Activated CD4-positive, CD25-positive, alpha-beta regulatory T cell treated with anti-CD3 and anti-CD28 coated beads, Interleukin-2, amount 50 U/mL, for 72 hours (primary cell): ENCODE results near the gene SMYD5.
"Not testable (repeated sequence)": the region's sequence is repeated elsewhere in the genome, so short reads cannot be mapped to it uniquely, and the experiment has no call there.

Source experiments
- DNase-seq: peaks from one replicate; pipeline ENCODE4 v3.0.0; 2021

SMYD5 gene

GRCh38 chr2:73262108-73262651, 48.1 kb downstream of the SMYD5 start:
- no peak for DNase-seq

GRCh38 chr2:73262691-73263429, 48.8 kb downstream of the SMYD5 start:
- DNase-seq = not testable (repeated sequence)

GRCh38 chr2:73263540-73264331, 49.7 kb downstream of the SMYD5 start:
- no peak for DNase-seq

GRCh38 chr2:73264332-73264606, 50.2 kb downstream of the SMYD5 start:
- no peak for DNase-seq

- no peak for DNase-seq
Observed at GRCh38 chr2:73264783-73265182, 50.7 kb downstream of the SMYD5 start.

- DNase-seq = no peak
Observed at GRCh38 chr2:73265298-73266060, 51.4 kb downstream of the SMYD5 start.

GRCh38 chr2:73266061-73266901, 52.2 kb downstream of the SMYD5 start:
- DNase-seq = no peak

- DNase-seq = no peak
Observed at GRCh38 chr2:73267008-73267407, 53.0 kb downstream of the SMYD5 start.

- no peak for DNase-seq
Observed at GRCh38 chr2:73268366-73268829, 54.4 kb downstream of the SMYD5 start.

GRCh38 chr2:73268830-73269685, 55.0 kb downstream of the SMYD5 start:
- peak; percentile 73 for DNase-seq

GRCh38 chr2:73269686-73270465, 55.8 kb downstream of the SMYD5 start:
- no peak for DNase-seq

GRCh38 chr2:73272270-73272669, 58.2 kb downstream of the SMYD5 start:
- DNase-seq = no peak
